DOHH2 (cell line): ENCODE data around the gene ERFE.

Experiments
- EZH2phosphoT487 ChIP-seq: fragments of 200-600 bp; sonication (generic); IDR thresholded peaks from 2 replicates; pipeline ENCODE4 v1.6.1; 2017; ENCODE audit warnings: borderline replicate concordance, mild to moderate bottlenecking, antibody characterized with exemption, low read length, moderate library complexity, mixed read lengths
- TF ChIP-seq, protein P1 (sequence below): fragments of 200-600 bp; sonication (generic); IDR thresholded peaks from one replicate; pipeline ENCODE4 v1.5.1; 2014; ENCODE audit warnings: antibody characterized with exemption, mild to moderate bottlenecking, low read depth, low read length; ENCODE audit not compliant: poor library complexity, severe bottlenecking

GRCh38 chr2:238182362-238182761 is 23.6 kb downstream of the ERFE start:
- TF ChIP-seq, protein P1, sequence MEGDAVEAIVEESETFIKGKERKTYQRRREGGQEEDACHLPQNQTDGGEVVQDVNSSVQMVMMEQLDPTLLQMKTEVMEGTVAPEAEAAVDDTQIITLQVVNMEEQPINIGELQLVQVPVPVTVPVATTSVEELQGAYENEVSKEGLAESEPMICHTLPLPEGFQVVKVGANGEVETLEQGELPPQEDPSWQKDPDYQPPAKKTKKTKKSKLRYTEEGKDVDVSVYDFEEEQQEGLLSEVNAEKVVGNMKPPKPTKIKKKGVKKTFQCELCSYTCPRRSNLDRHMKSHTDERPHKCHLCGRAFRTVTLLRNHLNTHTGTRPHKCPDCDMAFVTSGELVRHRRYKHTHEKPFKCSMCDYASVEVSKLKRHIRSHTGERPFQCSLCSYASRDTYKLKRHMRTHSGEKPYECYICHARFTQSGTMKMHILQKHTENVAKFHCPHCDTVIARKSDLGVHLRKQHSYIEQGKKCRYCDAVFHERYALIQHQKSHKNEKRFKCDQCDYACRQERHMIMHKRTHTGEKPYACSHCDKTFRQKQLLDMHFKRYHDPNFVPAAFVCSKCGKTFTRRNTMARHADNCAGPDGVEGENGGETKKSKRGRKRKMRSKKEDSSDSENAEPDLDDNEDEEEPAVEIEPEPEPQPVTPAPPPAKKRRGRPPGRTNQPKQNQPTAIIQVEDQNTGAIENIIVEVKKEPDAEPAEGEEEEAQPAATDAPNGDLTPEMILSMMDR: no peak
- no peak for TF ChIP-seq EZH2phosphoT487
